HEK293 (cell line): Measurements from ENCODE around the gene ASRGL1.

Experiments used
- CTCF ChIA-PET: fragments of 350-600 bp; formaldehyde crosslinking; extraction: SDS; loops from one replicate; lab custom pipeline; 2021; ENCODE audit warnings: antibody characterized with exemption; lab: Yijun Ruan, JAX
- POLR2A ChIA-PET: fragments of 300-600 bp; formaldehyde crosslinking; extraction: SDS; loops from one replicate; lab custom pipeline; 2020; ENCODE audit warnings: antibody characterized with exemption, inconsistent platforms; lab: Yijun Ruan, JAX
- H3K27ac ChIP-seq: fragments of 200-500 bp; sonication (Bioruptor generic); 2 replicates; pipeline ENCODE4 v1.5.1; 2014; ENCODE audit warnings: low read depth, low read length, control low read depth, inconsistent platforms; ENCODE audit errors: extremely low read depth
- H3K36me3 ChIP-seq, 2 experiments: fragments of 200-500 bp in 1 of 2; sonication (Bioruptor generic) in 1 of 2; 1 replicate in 1 of 2; 2 replicates in 1 of 2; pipeline ENCODE4 v1.5.1; 2014 to 2017; ENCODE audit warnings: inconsistent platforms in 2 of 2, low read length in 2 of 2; ENCODE audit not compliant: control insufficient read depth in 2 of 2, insufficient read depth in 1 of 2
- H3K4me1 ChIP-seq: fragments of 200-500 bp; sonication (Bioruptor generic); 2 replicates; pipeline ENCODE4 v1.5.1; 2014; ENCODE audit warnings: mild to moderate bottlenecking, low read length, inconsistent platforms; ENCODE audit not compliant: control insufficient read depth, insufficient read depth
- H3K4me3 ChIP-seq: 2 replicates; pipeline ENCODE4 v1.5.1; 2011; ENCODE audit warnings: low read depth, mild to moderate bottlenecking, control low read depth, low read length, moderate library complexity
- H3K9me3 ChIP-seq: fragments of 200-500 bp; sonication (Bioruptor generic); 2 replicates; pipeline ENCODE4 v1.5.1; 2014; ENCODE audit warnings: low read depth, low read length, inconsistent platforms; ENCODE audit not compliant: control insufficient read depth, insufficient read depth
- EGR2 ChIP-seq: fragments of 450-650 bp; formaldehyde crosslinking; IDR thresholded peaks from 2 replicates; pipeline ENCODE4 v1.5.1; 2016; ENCODE audit warnings: low read depth, missing biosample characterization, missing genetic modification characterization
- KLF10 ChIP-seq: fragments of 450-650 bp; IDR thresholded peaks from 2 replicates; pipeline ENCODE4 v1.5.1; 2018; ENCODE audit warnings: missing biosample characterization, mild to moderate bottlenecking, missing genetic modification characterization
- OVOL3 ChIP-seq: fragments of 450-650 bp; formaldehyde crosslinking; IDR thresholded peaks from 2 replicates; pipeline ENCODE4 v1.5.1; 2016; ENCODE audit warnings: missing biosample characterization, missing genetic modification characterization
- PBX3 ChIP-seq: sonication (generic); formaldehyde crosslinking; IDR thresholded peaks from 2 replicates; pipeline ENCODE4 v1.8.1; 2022; ENCODE audit warnings: mild to moderate bottlenecking, moderate library complexity, missing genetic modification reagents
- REPIN1 ChIP-seq: fragments of 450-650 bp; formaldehyde crosslinking; IDR thresholded peaks from 2 replicates; pipeline ENCODE4 v1.5.1; 2017; ENCODE audit warnings: missing biosample characterization, missing genetic modification characterization, low read depth
- SCRT2 ChIP-seq: fragments of 450-650 bp; formaldehyde crosslinking; IDR thresholded peaks from 2 replicates; pipeline ENCODE4 v1.5.1; 2016; ENCODE audit warnings: missing biosample characterization, missing genetic modification characterization
- SETDB1 ChIP-seq: IDR thresholded peaks from one replicate; pipeline ENCODE4 v1.6.1; 2017; ENCODE audit warnings: mild to moderate bottlenecking, low read length, moderate library complexity, mixed read lengths; ENCODE audit not compliant: insufficient read length
- SP7 ChIP-seq: fragments of 450-650 bp; formaldehyde crosslinking; IDR thresholded peaks from 2 replicates; pipeline ENCODE4 v1.5.1; 2016; ENCODE audit warnings: missing biosample characterization, missing genetic modification characterization
- TCF7L2 ChIP-seq: IDR thresholded peaks from 2 replicates; pipeline ENCODE4 v1.6.1; 2011; ENCODE audit warnings: low read depth, mild to moderate bottlenecking, inconsistent platforms, low read length, moderate library complexity, borderline replicate concordance
- WT1 ChIP-seq: fragments of 450-650 bp; formaldehyde crosslinking; IDR thresholded peaks from 2 replicates; pipeline ENCODE4 v1.5.1; 2016; ENCODE audit warnings: missing biosample characterization, missing genetic modification characterization
- ZFP69B ChIP-seq: fragments of 450-650 bp; formaldehyde crosslinking; IDR thresholded peaks from 2 replicates; pipeline ENCODE4 v1.5.1; 2016; ENCODE audit warnings: missing biosample characterization, missing genetic modification characterization
- ZIC2 ChIP-seq: fragments of 450-650 bp; formaldehyde crosslinking; IDR thresholded peaks from 2 replicates; pipeline ENCODE4 v1.5.1; 2016; ENCODE audit warnings: missing biosample characterization, missing genetic modification characterization
- ZNF114 ChIP-seq: fragments of 450-650 bp; formaldehyde crosslinking; IDR thresholded peaks from 2 replicates; pipeline ENCODE4 v1.5.0; 2017; ENCODE audit warnings: missing biosample characterization, missing genetic modification characterization
- ZNF132 ChIP-seq: fragments of 450-650 bp; formaldehyde crosslinking; IDR thresholded peaks from 2 replicates; pipeline ENCODE4 v1.5.1; 2017; ENCODE audit warnings: missing biosample characterization, missing genetic modification characterization, borderline replicate concordance
- ZNF174 ChIP-seq: fragments of 450-650 bp; formaldehyde crosslinking; IDR thresholded peaks from 2 replicates; pipeline ENCODE4 v1.5.0; 2017; ENCODE audit warnings: missing biosample characterization, mild to moderate bottlenecking, missing genetic modification characterization
- ZNF202 ChIP-seq: fragments of 450-650 bp; formaldehyde crosslinking; IDR thresholded peaks from 2 replicates; pipeline ENCODE4 v1.5.1; 2016; ENCODE audit warnings: missing biosample characterization, missing genetic modification characterization, borderline replicate concordance
- ZNF280D ChIP-seq: fragments of 450-650 bp; formaldehyde crosslinking; IDR thresholded peaks from 2 replicates; pipeline ENCODE4 v1.5.1; 2016; ENCODE audit warnings: missing biosample characterization, missing genetic modification characterization
- ZNF335 ChIP-seq: fragments of 450-650 bp; formaldehyde crosslinking; conservative IDR thresholded peaks from 2 replicates; pipeline ENCODE4 v1.5.1; 2016; ENCODE audit warnings: missing biosample characterization, missing genetic modification characterization
- ZNF354C ChIP-seq: fragments of 450-650 bp; formaldehyde crosslinking; IDR thresholded peaks from 2 replicates; pipeline ENCODE4 v1.5.1; 2016; ENCODE audit warnings: missing biosample characterization, missing genetic modification characterization, low read depth, borderline replicate concordance
- ZNF366 ChIP-seq: fragments of 450-650 bp; formaldehyde crosslinking; conservative IDR thresholded peaks from 2 replicates; pipeline ENCODE4 v1.5.1; 2016; ENCODE audit warnings: missing biosample characterization, missing genetic modification characterization
- ZNF623 ChIP-seq: fragments of 450-650 bp; formaldehyde crosslinking; IDR thresholded peaks from 2 replicates; pipeline ENCODE4 v1.5.1; 2016; ENCODE audit warnings: missing biosample characterization, missing genetic modification characterization

The ASRGL1 gene

GRCh38 chr11:62427630-62428233 is 90.5 kb downstream of the ASRGL1 start:
- Histone ChIP-seq H3K36me3 (no peaks in the 10 kb centered on the region), H3K4me3 (no peak overlapping the region), H3K4me1 (no peaks in the 10 kb centered on the region; the same call in 1 of the 2 replicates), H3K9me3 (no peaks in the 10 kb centered on the region), H3K27ac (no peak overlapping the region)
- POLR2A ChIA-PET, result interaction anchor here (0.6 to 0.7 kb wide), 2 partner anchors 130 to 253 kb away, joined by 3 to 6 read pairs; no protein-coding TSS in a partner anchor
- TF ChIP-seq ZNF366 (tag by site-specific recombination) (0 out of 2 replicates have a peak, but pooled peaks have one; percentile 14), OVOL3 (tag by site-specific recombination) (no peak), SCRT2 (tag by site-specific recombination) (0 out of 2 replicates have a peak, but pooled peaks have one; percentile 13), WT1 (tag by site-specific recombination) (0 out of 2 replicates have a peak, but pooled peaks have one; percentile 32), SP7 (peak; percentile 98)
- CTCF ChIA-PET, result interaction anchor here (0.7 to 7.8 kb wide), 6 partner anchors 16 to 132 kb away, joined by 3 to 188 read pairs (median 4); partner anchors contain the start of gene SCGB1D4

- POLR2A ChIA-PET, result no interaction called here
- Histone ChIP-seq H3K4me3 (no peak overlapping the region), H3K36me3 (no peaks in the 10 kb centered on the region), H3K9me3 (no peaks in the 10 kb centered on the region), H3K4me1 (no peaks in the 10 kb centered on the region; the same call in 1 of the 2 replicates), H3K27ac (no peak overlapping the region)
- TF ChIP-seq ZNF335, result no peak
- TF ChIP-seq PBX3 (CRISPR knock-in tag), result no peak
- no peak for TF ChIP-seq REPIN1 (tag by site-specific recombination)
- no peak for TF ChIP-seq ZFP69B
- CTCF ChIA-PET, result interaction anchor here (0.6 to 1.3 kb wide), 4 partner anchors 55 to 621 kb away, joined by 3 to 6 read pairs (median 4); no protein-coding TSS in a partner anchor
Observed at GRCh38 chr11:62428871-62429560, 91.8 kb downstream of the ASRGL1 start.

- Histone ChIP-seq H3K36me3 (no peaks in the 10 kb centered on the region), H3K27ac (no peak overlapping the region), H3K9me3 (no peaks in the 10 kb centered on the region), H3K4me1 (no peaks in the 10 kb centered on the region; the same call in 1 of the 2 replicates), H3K4me3 (no peak overlapping the region)
- TF ChIP-seq ZNF114 (tag by site-specific recombination), result no peak
- no peak for TF ChIP-seq KLF10
- TF ChIP-seq ZNF354C (tag by site-specific recombination), result no peak
- TF ChIP-seq EGR2 (tag by site-specific recombination), result no peak
- no peak for TF ChIP-seq SETDB1
- TF ChIP-seq ZNF280D (tag by site-specific recombination), result no peak
- TF ChIP-seq TCF7L2, result no peak
- no peak for TF ChIP-seq ZNF202 (tag by site-specific recombination)
- TF ChIP-seq ZNF623 (tag by site-specific recombination), result no peak
- TF ChIP-seq ZIC2, result no peak
- TF ChIP-seq ZNF132 (tag by site-specific recombination), result no peak
- TF ChIP-seq ZNF174, result no peak
- ChIA-PET CTCF (no interaction called here), POLR2A (no interaction called here)
Observed at GRCh38 chr11:62430425-62430824, 93.2 kb downstream of the ASRGL1 start.
